BLaER1 (cell line): Measurements from ENCODE around the gene DISC1.
"Not testable (repeated sequence)": the region's sequence is repeated elsewhere in the genome, so short reads cannot be mapped to it uniquely, and the experiment has no call there.

Source experiments
- H3K27ac ChIP-seq: shearing (Covaris generic); formaldehyde crosslinking; 2 replicates; pipeline ENCODE4 v1.8.1; 2022
- H3K27me3 ChIP-seq: shearing (Covaris generic); formaldehyde crosslinking; 2 replicates; pipeline ENCODE4 v1.8.1; 2022
- H3K36me3 ChIP-seq: shearing (Covaris generic); formaldehyde crosslinking; 2 replicates; pipeline ENCODE4 v1.8.1; 2022
- H3K4me1 ChIP-seq: shearing (Covaris generic); formaldehyde crosslinking; 2 replicates; pipeline ENCODE4 v1.8.1; 2022
- H3K4me2 ChIP-seq: shearing (Covaris generic); formaldehyde crosslinking; 2 replicates; pipeline ENCODE4 v1.8.1; 2022
- H3K4me3 ChIP-seq: shearing (Covaris generic); formaldehyde crosslinking; 2 replicates; pipeline ENCODE4 v1.8.1; 2022
- H3K9ac ChIP-seq: shearing (Covaris generic); formaldehyde crosslinking; 2 replicates; pipeline ENCODE4 v1.8.1; 2022
- H3K9me3 ChIP-seq: shearing (Covaris generic); formaldehyde crosslinking; 2 replicates; pipeline ENCODE4 v1.8.1; 2022
- H4K20me1 ChIP-seq: shearing (Covaris generic); formaldehyde crosslinking; 2 replicates; pipeline ENCODE4 v1.8.1; 2022
- Cebpa-rat ChIP-seq: shearing (Covaris generic); IDR thresholded peaks from 2 replicates; pipeline ENCODE4 v1.8.1; 2022

DISC1 gene

GRCh38 chr1:231632119-231632518 is 5.5 kb downstream of the DISC1 start:
- peaks cover 20% of the 10 kb centered on the region for H3K4me1 ChIP-seq
- no peaks in the 10 kb centered on the region for H3K27me3 ChIP-seq
- no peak for TF ChIP-seq Cebpa-rat
- H3K9ac ChIP-seq: no peak overlapping the region
- 0 out of 2 replicates have a peak, but pooled peaks cover 3% of the 10 kb centered on the region for H3K9me3 ChIP-seq
- no peak overlapping the region for H3K27ac ChIP-seq
- H4K20me1 ChIP-seq: no peaks in the 10 kb centered on the region
- H3K4me3 ChIP-seq: no peak overlapping the region
- H3K4me2 ChIP-seq: no peak overlapping the region
- H3K36me3 ChIP-seq: 0 out of 2 replicates have a peak, but pooled peaks cover 7% of the 10 kb centered on the region

DNA sequence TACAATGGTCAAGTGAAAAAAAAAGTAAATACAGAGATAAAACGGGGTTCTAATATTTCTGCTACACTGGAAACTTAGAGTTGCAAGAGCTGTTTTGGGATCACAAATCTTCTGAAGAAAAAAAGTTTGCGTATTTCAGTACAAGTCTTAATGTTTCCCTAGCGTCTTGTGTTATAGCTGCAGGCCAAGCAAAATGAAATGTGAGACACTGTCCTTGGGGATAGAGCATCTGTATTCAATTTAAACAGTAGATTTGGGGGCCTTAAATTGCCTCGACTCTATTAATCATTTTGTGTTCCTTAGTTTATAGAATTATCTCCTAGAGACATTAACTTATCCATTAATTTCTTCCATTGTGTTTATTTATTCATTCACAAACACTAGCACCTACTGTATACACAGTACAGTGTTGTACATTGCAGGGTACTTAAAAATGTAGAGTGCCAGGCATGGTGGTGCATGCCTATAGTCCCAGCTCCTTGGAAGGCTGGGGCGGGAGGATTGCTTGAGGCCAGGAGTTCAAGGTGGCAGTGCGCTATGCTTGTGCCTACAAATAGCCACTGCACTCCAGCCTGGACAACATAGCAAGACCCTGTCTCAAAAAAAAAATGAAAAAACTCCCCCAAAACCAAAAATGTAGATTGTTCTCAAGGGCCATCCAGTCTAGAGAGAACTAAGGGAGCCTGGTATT is 7.9 kb downstream of the DISC1 start:
- H3K9me3 ChIP-seq: 0 out of 2 replicates have a peak, but pooled peaks cover 7% of the 10 kb centered on the region
- no peaks in the 10 kb centered on the region for H3K27me3 ChIP-seq
- 0 out of 2 replicates have a peak, but pooled peaks cover 7% of the 10 kb centered on the region for H3K36me3 ChIP-seq
- H3K4me2 ChIP-seq: no peak overlapping the region
- no peak overlapping the region for H3K4me3 ChIP-seq
- TF ChIP-seq Cebpa-rat: no peak
- H3K27ac ChIP-seq: no peak overlapping the region
- H3K9ac ChIP-seq: no peak overlapping the region
- H3K4me1 ChIP-seq: no peaks in the 10 kb centered on the region
- no peaks in the 10 kb centered on the region for H4K20me1 ChIP-seq

DNA sequence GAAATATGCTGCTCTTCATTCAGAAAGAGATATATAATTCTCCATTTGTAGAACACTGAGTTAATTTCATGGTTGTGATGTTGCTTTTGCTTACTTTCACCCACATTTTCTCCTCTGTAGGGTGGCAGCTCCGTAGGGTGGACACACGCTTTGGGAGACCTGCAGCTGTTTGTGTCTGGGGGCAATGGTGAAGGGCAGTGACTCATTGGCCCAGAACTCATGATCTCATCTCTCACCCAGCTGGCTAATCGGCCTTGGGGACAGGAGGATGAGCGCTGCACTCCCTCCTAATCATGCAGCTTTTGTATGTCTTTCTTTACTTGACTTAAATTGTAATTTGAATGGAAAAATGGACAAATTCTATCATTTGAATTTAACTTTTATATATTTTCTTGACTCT is 9.6 kb downstream of the DISC1 start:
- TF ChIP-seq Cebpa-rat: no peak
- Histone ChIP-seq H3K36me3 (0 out of 2 replicates have a peak, but pooled peaks cover 10% of the 10 kb centered on the region), H3K27me3 (no peaks in the 10 kb centered on the region), H3K9me3 (0 out of 2 replicates have a peak, but pooled peaks cover 7% of the 10 kb centered on the region), H3K4me3 (no peak overlapping the region), H4K20me1 (no peaks in the 10 kb centered on the region), H3K9ac (no peak overlapping the region), H3K4me1 (no peaks in the 10 kb centered on the region), H3K27ac (no peak overlapping the region), H3K4me2 (no peak overlapping the region)

- not testable (repeated sequence) for H3K27me3 ChIP-seq, H3K4me2 ChIP-seq, H3K27ac ChIP-seq, H3K4me1 ChIP-seq, H3K9ac ChIP-seq, H4K20me1 ChIP-seq, H3K4me3 ChIP-seq
- H3K9me3 ChIP-seq: peaks cover 11% of the 10 kb centered on the region
- H3K36me3 ChIP-seq: peaks cover 16% of the 10 kb centered on the region; the same call in 1 of the 2 replicates
Measured at GRCh38 chr1:231636922-231637321, 10.3 kb downstream of the DISC1 start.

- TF ChIP-seq Cebpa-rat: no peak
Measured at GRCh38 chr1:231638647-231639046, 12.1 kb downstream of the DISC1 start.

GRCh38 chr1:231639819-231640218 is 13.2 kb downstream of the DISC1 start:
- Histone ChIP-seq H4K20me1 (no peaks in the 10 kb centered on the region), H3K36me3 (peaks cover 20% of the 10 kb centered on the region; the same call in 1 of the 2 replicates), H3K4me1 (no peaks in the 10 kb centered on the region), H3K9ac (no peak overlapping the region), H3K4me2 (no peak overlapping the region), H3K9me3 (peaks cover 12% of the 10 kb centered on the region), H3K27me3 (no peaks in the 10 kb centered on the region), H3K27ac (no peak overlapping the region), H3K4me3 (no peak overlapping the region)
- TF ChIP-seq Cebpa-rat: no peak

More at GRCh38 chr1:231638647-231639046, 12.1 kb downstream of the DISC1 start:
- peaks cover 20% of the 10 kb centered on the region; the same call in 1 of the 2 replicates for H3K36me3 ChIP-seq
- no peak overlapping the region for H3K9ac ChIP-seq
- peaks cover 12% of the 10 kb centered on the region for H3K9me3 ChIP-seq
- no peaks in the 10 kb centered on the region for H4K20me1 ChIP-seq
- H3K4me1 ChIP-seq: no peaks in the 10 kb centered on the region
- no peak overlapping the region for H3K27ac ChIP-seq
- no peak overlapping the region for H3K4me2 ChIP-seq
- no peaks in the 10 kb centered on the region for H3K27me3 ChIP-seq
- H3K4me3 ChIP-seq: no peak overlapping the region

DNA sequence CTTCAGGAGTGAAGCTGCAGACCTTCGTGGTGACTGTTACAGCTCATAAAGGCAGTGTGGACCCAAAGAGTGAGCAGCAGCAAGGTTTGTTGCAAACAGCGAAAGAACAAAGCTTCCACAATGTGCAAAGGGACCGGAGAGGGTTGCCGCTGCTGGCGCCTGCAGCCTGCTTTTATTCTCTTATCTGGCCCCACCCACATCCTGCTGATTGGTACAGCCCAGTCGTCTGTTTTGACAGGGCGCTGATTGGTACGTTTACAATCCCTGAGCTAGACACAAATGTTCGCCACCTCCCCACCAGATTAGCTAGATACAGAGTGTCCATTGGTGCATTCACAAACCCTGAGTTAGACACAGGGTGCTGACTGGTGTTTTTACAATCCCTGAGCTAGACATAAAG is 14.9 kb downstream of the DISC1 start:
- not testable (repeated sequence) for H3K9ac ChIP-seq, H4K20me1 ChIP-seq, H3K27ac ChIP-seq, H3K4me3 ChIP-seq, H3K4me1 ChIP-seq, H3K27me3 ChIP-seq, H3K4me2 ChIP-seq
- Histone ChIP-seq H3K36me3 (peaks cover 20% of the 10 kb centered on the region; the same call in 1 of the 2 replicates), H3K9me3 (peaks cover 25% of the 10 kb centered on the region)

DNA sequence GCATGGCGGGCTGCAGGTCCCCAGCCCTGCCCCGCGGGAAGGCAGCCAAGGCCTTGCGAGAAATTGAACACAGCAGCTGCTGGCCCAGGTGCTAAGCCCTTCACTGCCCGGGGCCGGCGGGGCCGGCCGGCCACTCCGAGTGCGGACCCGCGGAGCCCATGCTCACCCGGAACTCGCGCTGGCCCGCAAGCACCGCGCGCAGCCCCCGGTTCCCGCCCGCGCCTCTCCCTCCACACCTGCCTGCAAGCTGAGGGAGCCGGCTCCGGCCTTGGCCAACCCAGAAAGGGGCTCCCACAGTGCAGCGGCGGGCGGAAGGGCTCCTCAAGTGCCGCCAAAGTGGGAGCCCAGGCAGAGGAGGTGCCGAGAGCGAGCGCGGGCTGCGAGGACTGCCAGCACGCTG is 15.5 kb downstream of the DISC1 start:
- not testable (repeated sequence) for H4K20me1 ChIP-seq

GRCh38 chr1:231642618-231643017 is 16.0 kb downstream of the DISC1 start:
- Histone ChIP-seq H3K9me3 (peaks cover 24% of the 10 kb centered on the region), H3K27ac (no peak overlapping the region), H3K27me3 (no peaks in the 10 kb centered on the region), H3K9ac (no peak overlapping the region), H3K36me3 (peaks cover 20% of the 10 kb centered on the region; the same call in 1 of the 2 replicates), H3K4me1 (no peaks in the 10 kb centered on the region), H3K4me3 (no peak overlapping the region), H4K20me1 (no peaks in the 10 kb centered on the region), H3K4me2 (no peak overlapping the region)
- no peak for TF ChIP-seq Cebpa-rat

More for the DNA sequence above, 15.5 kb downstream of the DISC1 start:
- not testable (repeated sequence) for H3K9ac ChIP-seq, H3K4me2 ChIP-seq, H3K27ac ChIP-seq, H3K4me1 ChIP-seq, H3K4me3 ChIP-seq, H3K27me3 ChIP-seq
- Histone ChIP-seq H3K9me3 (peaks cover 24% of the 10 kb centered on the region), H3K36me3 (peaks cover 20% of the 10 kb centered on the region; the same call in 1 of the 2 replicates)

DNA sequence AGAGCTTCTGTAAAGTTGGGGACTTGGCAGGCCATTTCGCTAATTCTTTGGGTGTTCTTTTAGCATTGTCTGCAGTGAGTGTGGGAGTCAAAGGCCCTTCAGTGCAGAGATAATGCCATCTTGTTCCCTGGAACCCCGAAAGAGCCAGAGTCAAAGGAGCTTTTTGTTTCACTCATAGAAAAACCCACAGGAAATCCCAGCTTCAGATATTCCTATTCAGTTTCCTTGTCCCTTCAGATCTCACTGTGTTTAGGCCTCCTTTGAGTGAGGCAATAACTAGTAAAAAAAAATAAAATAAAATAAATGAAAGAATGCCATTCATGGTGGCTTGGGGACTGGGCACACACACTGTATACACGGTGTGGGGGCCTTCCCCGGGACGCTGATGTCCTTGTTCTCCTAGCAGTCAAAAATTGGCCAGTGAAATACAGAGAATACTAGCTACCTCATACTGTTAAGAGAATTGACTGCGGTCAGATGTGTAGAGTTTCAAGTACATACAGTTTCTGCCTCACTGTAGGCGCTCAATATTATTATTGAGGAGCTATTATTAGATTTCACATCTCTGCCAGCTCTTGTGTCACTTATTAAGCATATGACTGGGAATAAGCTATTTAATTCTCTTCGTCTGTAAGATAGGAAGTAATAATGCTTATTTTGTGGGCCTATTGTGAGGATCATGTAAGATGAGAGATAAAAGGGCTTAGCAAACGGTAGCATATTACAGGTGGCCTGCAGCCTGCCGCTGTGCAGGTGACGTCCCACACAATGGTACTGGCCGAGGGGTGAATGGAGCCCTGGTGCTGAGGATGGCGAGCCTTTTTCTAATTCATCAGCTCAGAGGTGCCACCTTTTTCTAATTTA is 16.7 kb downstream of the DISC1 start:
- no peak for TF ChIP-seq Cebpa-rat
- Histone ChIP-seq H4K20me1 (no peaks in the 10 kb centered on the region), H3K36me3 (peaks cover 20% of the 10 kb centered on the region; the same call in 1 of the 2 replicates), H3K9me3 (peaks cover 27% of the 10 kb centered on the region), H3K27ac (no peak overlapping the region), H3K9ac (no peak overlapping the region), H3K4me1 (no peaks in the 10 kb centered on the region), H3K4me3 (no peak overlapping the region), H3K4me2 (no peak overlapping the region), H3K27me3 (no peaks in the 10 kb centered on the region)
